GM12878 (cell line): Measurements from ENCODE around the gene C19orf38. TPM values are rescaled to one million over a fixed set of nuclear protein-coding genes. Genes with fewer than 3 reads are reported as not detected.
A peak's percentile ranks its signal among the peaks of the same experiment; 100 is the strongest.

Source experiments
- ATAC-seq: fragments of 200-7000 bp; cut with Tn5 transposase; 3 replicates; pipeline ENCODE4 v1.9.1; 2020; ENCODE audit warnings: mild to moderate bottlenecking, moderate library complexity
- BruUV-seq: library from RNA; stranded (reverse); fragments of 400-500 nt; replicated peaks from 2 replicates; lab custom pipeline; 2021; lab: Mats Ljungman, UMichigan
- CTCF ChIA-PET: fragments of 300-600 bp; sonication (Branson Sonifier 250); formaldehyde crosslinking; extraction: SDS; loops from one replicate; lab custom pipeline; 2021; ENCODE audit warnings: inconsistent platforms; lab: Yijun Ruan, JAX
- POLR2A ChIA-PET: fragments of 350-600 bp; formaldehyde crosslinking; extraction: SDS; loops from one replicate; lab custom pipeline; 2021; ENCODE audit warnings: inconsistent platforms; lab: Charles Lee
- RAD21 ChIA-PET: fragments of 300-600 bp; sonication (Branson Sonifier 250); formaldehyde crosslinking; loops from one replicate; lab custom pipeline; 2023; ENCODE audit warnings: antibody characterized with exemption; ENCODE audit not compliant: unreplicated experiment; lab: Charles Lee
- SMC1A ChIA-PET: fragments of 300-600 bp; sonication (Branson Sonifier 250); formaldehyde crosslinking; loops from one replicate; lab custom pipeline; 2023; ENCODE audit not compliant: unreplicated experiment, uncharacterized antibody; lab: Charles Lee
- DNase-seq: peaks from one replicate; pipeline ENCODE4 v3.0.0-alpha.2; 2011; ENCODE audit warnings: low read depth, low spot score
- FAIRE-seq: peaks from 3 replicates; lab custom pipeline; 2011; peaks lifted over from hg19 to GRCh38; lab: Jason Lieb, UNC
- H2AFZ ChIP-seq: 2 replicates; pipeline ENCODE4 v1.6.0; 2011; ENCODE audit warnings: low read depth, low read length, control low read depth; ENCODE audit not compliant: control insufficient read depth
- H3K27ac ChIP-seq: 2 replicates; pipeline ENCODE4 v1.5.1; 2011; ENCODE audit warnings: control low read depth; ENCODE audit not compliant: control insufficient read depth, insufficient read depth
- H3K27me3 ChIP-seq, 2 experiments: replicated peaks in 1 of 2; 2 replicates each; pipeline versions ENCODE4 v1.6.0 to v1.6.1; 2011; ENCODE audit warnings: low read length in 1 of 2; ENCODE audit not compliant: control insufficient read depth in 2 of 2, insufficient read depth in 2 of 2
- H3K36me3 ChIP-seq, 2 experiments: 2 replicates each; pipeline ENCODE4 v1.5.1; 2011; ENCODE audit warnings: low read length in 1 of 2; ENCODE audit not compliant: control insufficient read depth in 2 of 2, insufficient read depth in 2 of 2
- H3K4me1 ChIP-seq: 2 replicates; pipeline ENCODE4 v1.6.1; 2011; ENCODE audit warnings: mild to moderate bottlenecking, low read length, moderate library complexity, mixed read lengths; ENCODE audit not compliant: control insufficient read depth, insufficient read depth
- H3K4me2 ChIP-seq: 2 replicates; pipeline ENCODE4 v1.6.0; 2011; ENCODE audit warnings: control low read depth; ENCODE audit not compliant: control insufficient read depth, insufficient read depth
- H3K4me3 ChIP-seq: fragments of 200-600 bp; sonication (generic); 2 replicates; pipeline ENCODE4 v1.5.1; 2016
- H3K79me2 ChIP-seq: 2 replicates; pipeline ENCODE4 v1.6.0; 2011; ENCODE audit warnings: low read length; ENCODE audit not compliant: control insufficient read depth, insufficient read depth
- H3K9ac ChIP-seq: 2 replicates; pipeline ENCODE4 v1.8.0; 2011; ENCODE audit warnings: low read length, control low read depth, mixed read lengths; ENCODE audit not compliant: control insufficient read depth, insufficient read depth
- H3K9me3 ChIP-seq: replicated peaks from 3 replicates; pipeline ENCODE4 v1.5.1; 2011; ENCODE audit warnings: mild to moderate bottlenecking, low read length; ENCODE audit not compliant: control insufficient read depth, insufficient read depth
- H4K20me1 ChIP-seq: 2 replicates; pipeline ENCODE4 v1.6.0; 2011; ENCODE audit not compliant: control insufficient read depth, insufficient read depth
- DPF2 ChIP-seq: fragments of 450-650 bp; IDR thresholded peaks from 2 replicates; pipeline ENCODE4 v1.6.1; 2017; ENCODE audit warnings: mild to moderate bottlenecking
- EGR1 ChIP-seq, 2 experiments: IDR thresholded peaks; 1 replicate in 1 of 2; 2 replicates in 1 of 2; pipeline ENCODE4 v1.6.1; 2011 to 2012; ENCODE audit warnings: low read depth in 2 of 2, low read length in 2 of 2, borderline replicate concordance in 1 of 2, mild to moderate bottlenecking in 1 of 2, moderate library complexity in 1 of 2
- ETV6 ChIP-seq, 2 experiments: fragments of 450-650 bp in 1 of 2; IDR thresholded peaks in 1 of 2; conservative IDR thresholded peaks in 1 of 2; 2 replicates each; pipeline ENCODE4 v1.6.1; 2014; ENCODE audit warnings: antibody characterized with exemption in 1 of 2, borderline replicate concordance in 1 of 2, low read depth in 1 of 2, mild to moderate bottlenecking in 1 of 2, moderate library complexity in 1 of 2
- MLLT1 ChIP-seq: fragments of 450-650 bp; IDR thresholded peaks from 2 replicates; pipeline ENCODE4 v1.6.1; 2016; ENCODE audit warnings: mild to moderate bottlenecking
- ZNF592 ChIP-seq: fragments of 450-650 bp; IDR thresholded peaks from 2 replicates; pipeline ENCODE4 v1.6.1; 2017; ENCODE audit warnings: mild to moderate bottlenecking, moderate library complexity
- WGBS: methylation state at CpG from one replicate; pipeline ENCODE4 v1.1.6; 2016; ENCODE audit warnings: low lambda C conversion rate; ENCODE audit not compliant: insufficient replicate concordance, insufficient coverage; ENCODE audit errors: missing lambda C conversion rate; 5-methylcytosine and 5-hydroxymethylcytosine counted together
- in situ Hi-C: fragments of 300-500 bp; cut with MboI; formaldehyde crosslinking; loops from 9 replicates; pipeline ENCODE4 v1.14.3; 2018; ENCODE audit warnings: mixed read lengths
- intact Hi-C: fragments of 100-400 bp; cut with micrococcal nuclease; formaldehyde crosslinking; loops from one replicate; pipeline ENCODE4 v1.14.2; 2022; ENCODE audit not compliant: unreplicated experiment
- polyA plus RNA-seq, 11 experiments: library from polyadenylated mRNA; depleted of rRNA in 4 of 11; unstranded in 6 of 11; stranded (reverse) in 5 of 11; fragments of >200 nt; fragmentation: Nextera tagmentation in 4 of 11; fragmentation: Illumina TruSeq in 1 of 11; extraction: Ambion mirVana in 4 of 11; extraction: Trizol in 1 of 11; gene quantifications; 1 replicate in 1 of 11; 2 replicates in 10 of 11; pipeline versions ENCODE4 v1.2.1 to v1.2.3, GENCODE V29; 2011 to 2016; ENCODE audit warnings: inconsistent platforms in 2 of 11, missing spikeins in 2 of 11, low read depth in 1 of 11
- total RNA-seq, 4 experiments: library from RNA; depleted of rRNA in 3 of 4; stranded (reverse); fragments of >200 nt in 3 of 4; fragmentation: Illumina TruSeq in 1 of 4; extraction: Trizol in 1 of 4; gene quantifications; 2 replicates each; pipeline versions ENCODE4 v1.2.1 to v1.2.3, GENCODE V29; 2013 to 2021

The C19orf38 gene
- total and polyA plus RNA-seq, 10 of the 15 experiments (the other 5 are each of a cell fraction or from before 2014, with no cell fraction given): 2.6 to 7.5 (median 5.0) TPM

GRCh38 chr19:10805758-10806247 is 42.4 kb upstream of the C19orf38 start (continued):
- no peak for TF ChIP-seq ZNF592
- TF ChIP-seq EGR1 (IDR thresholded peaks at IDR 0.05; ENCODE audit: borderline replicate concordance in 1 of 2, low read depth in 2 of 2, low read length in 2 of 2): no peak
- no peak for TF ChIP-seq ETV6 (conservative IDR thresholded peaks at IDR 0.05 in 1 of 2, IDR thresholded peaks at IDR 0.05 in 1 of 2; ENCODE audit: borderline replicate concordance in 1 of 2, low read depth in 1 of 2)
- TF ChIP-seq, all 136 proteins: peak for 0

- in situ Hi-C loops: no loop called here
- SMC1A ChIA-PET: no interaction called here
- intact Hi-C loops: no loop called here
- Histone ChIP-seq H3K4me2 (no peak overlapping the region), H3K36me3 (peaks cover 3 to 19% of the 10 kb centered on the region in 2 experiments), H3K9ac (no peak overlapping the region), H3K27ac (no peak overlapping the region), H3K79me2 (no peaks in the 10 kb centered on the region), H3K9me3 (no peaks in the 10 kb centered on the region), H2AFZ (no peak overlapping the region), H3K27me3 (no peaks in the 10 kb centered on the region), H3K4me1 (no peaks in the 10 kb centered on the region; the same call in 1 of the 2 replicates), H3K4me3 (no peak overlapping the region), H4K20me1 (no peaks in the 10 kb centered on the region)
- CTCF ChIA-PET: interaction anchor here (0.8 kb wide), 1 partner anchor 49 kb away, joined by 3 read pairs; no protein-coding TSS in a partner anchor
- FAIRE-seq: no peak
- no peak for TF ChIP-seq DPF2
- TF ChIP-seq MLLT1: peak; percentile 82
- BruUV-seq: TSS peak; percentile 18
- no peak for DNase-seq
- POLR2A ChIA-PET: no interaction called here
- RAD21 ChIA-PET: no interaction called here
- WGBS: 71% methylated on average over 10 of the region's 10 CpGs
- no peak for ATAC-seq
Measured at GRCh38 chr19:10808937-10809649, 39.1 kb upstream of the C19orf38 start.
